Hypothalamus (tissue), 51 donors: Measurements from ENCODE around the gene HRH2.
"Not testable (repeated sequence)": the region's sequence is repeated elsewhere in the genome, so short reads cannot be mapped to it uniquely, and the experiment has no call there.

Experiments
- DNase-seq, 51 donors: peaks; one replicate each; lab custom pipeline; 2025; lab: John Stamatoyannopoulos, UW

HRH2 gene

GRCh38 chr5:175711472-175712312 is 53.8 kb downstream of the HRH2 start:
- DNase-seq, result peak in 1 of 51 donors; percentile 23

GRCh38 chr5:175712313-175712680 is 54.4 kb downstream of the HRH2 start:
- DNase-seq, result no peak

- no peak for DNase-seq
Measured at GRCh38 chr5:175712681-175713085, 54.8 kb downstream of the HRH2 start.

- DNase-seq, result no peak
Measured at GRCh38 chr5:175713930-175714329, 56.1 kb downstream of the HRH2 start.

GRCh38 chr5:175714479-175715085 is 56.7 kb downstream of the HRH2 start:
- DNase-seq, result no peak

GRCh38 chr5:175715627-175716522 is 58.0 kb downstream of the HRH2 start:
- DNase-seq, result no peak

GRCh38 chr5:175717837-175718236 is 60.0 kb downstream of the HRH2 start:
- no peak for DNase-seq

- DNase-seq, result peak in 17 of 51 donors; percentile 4 to 49 (median 14)
Measured at GRCh38 chr5:175718401-175719108, 60.7 kb downstream of the HRH2 start.

GRCh38 chr5:175719109-175719432 is 61.2 kb downstream of the HRH2 start:
- not testable (repeated sequence) for DNase-seq

GRCh38 chr5:175724314-175725275 is 66.7 kb downstream of the HRH2 start:
- no peak for DNase-seq

GRCh38 chr5:175728316-175728715 is 70.4 kb downstream of the HRH2 start:
- no peak for DNase-seq

- DNase-seq, result peak in 2 of 51 donors; percentile 7 to 11
Measured at GRCh38 chr5:175728885-175729828, 71.3 kb downstream of the HRH2 start.

- peak; percentile 33 to 96 (median 81) for DNase-seq
Measured at GRCh38 chr5:175729829-175730277, 72.0 kb downstream of the HRH2 start.

- no peak for DNase-seq
Measured at GRCh38 chr5:175731172-175731571, 73.3 kb downstream of the HRH2 start.

- DNase-seq, result no peak
Measured at GRCh38 chr5:175731756-175732465, 74.0 kb downstream of the HRH2 start.

GRCh38 chr5:175733017-175733416 is 75.1 kb downstream of the HRH2 start:
- no peak for DNase-seq

GRCh38 chr5:175734016-175734415 is 76.1 kb downstream of the HRH2 start:
- no peak for DNase-seq

GRCh38 chr5:175734501-175734900 is 76.6 kb downstream of the HRH2 start:
- DNase-seq, result no peak
